ENCODE data around the gene TMEM8B.

TMEM8B gene

DNA sequence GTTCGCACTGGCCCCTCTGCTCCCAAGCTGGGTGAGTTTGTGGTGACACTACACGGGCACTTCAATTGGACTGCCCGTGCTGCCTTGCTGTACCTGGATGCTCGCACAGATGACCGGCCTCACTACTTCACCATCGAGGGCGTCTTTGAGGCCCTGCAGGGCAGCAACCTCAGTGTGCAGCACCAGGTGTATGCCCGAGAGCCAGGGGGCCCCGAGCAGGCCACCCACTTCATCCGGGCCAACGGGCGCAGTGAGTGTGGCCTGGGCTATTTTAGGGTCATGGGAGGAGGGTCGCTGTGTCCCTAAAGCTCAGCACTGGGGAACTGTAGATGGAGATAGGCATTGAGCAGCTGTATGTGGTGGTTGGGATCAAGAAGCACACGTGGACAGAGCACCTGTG lies 36.2 kb upstream of the TMEM8B start:
- no peak for TF ChIP-seq PPARA (CRISPR knock-in tag; IDR thresholded peaks at IDR 0.05; ENCODE audit: borderline replicate concordance)
- no peak for TF ChIP-seq ZNF565 (CRISPR knock-in tag; conservative IDR thresholded peaks at IDR 0.05; ENCODE audit: low read depth)
- TF ChIP-seq, protein P1, sequence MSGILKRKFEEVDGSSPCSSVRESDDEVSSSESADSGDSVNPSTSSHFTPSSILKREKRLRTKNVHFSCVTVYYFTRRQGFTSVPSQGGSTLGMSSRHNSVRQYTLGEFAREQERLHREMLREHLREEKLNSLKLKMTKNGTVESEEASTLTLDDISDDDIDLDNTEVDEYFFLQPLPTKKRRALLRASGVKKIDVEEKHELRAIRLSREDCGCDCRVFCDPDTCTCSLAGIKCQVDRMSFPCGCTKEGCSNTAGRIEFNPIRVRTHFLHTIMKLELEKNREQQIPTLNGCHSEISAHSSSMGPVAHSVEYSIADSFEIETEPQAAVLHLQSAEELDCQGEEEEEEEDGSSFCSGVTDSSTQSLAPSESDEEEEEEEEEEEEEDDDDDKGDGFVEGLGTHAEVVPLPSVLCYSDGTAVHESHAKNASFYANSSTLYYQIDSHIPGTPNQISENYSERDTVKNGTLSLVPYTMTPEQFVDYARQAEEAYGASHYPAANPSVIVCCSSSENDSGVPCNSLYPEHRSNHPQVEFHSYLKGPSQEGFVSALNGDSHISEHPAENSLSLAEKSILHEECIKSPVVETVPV (CRISPR knock-in tag; IDR thresholded peaks at IDR 0.05) = no peak
- TF ChIP-seq, protein P2, sequence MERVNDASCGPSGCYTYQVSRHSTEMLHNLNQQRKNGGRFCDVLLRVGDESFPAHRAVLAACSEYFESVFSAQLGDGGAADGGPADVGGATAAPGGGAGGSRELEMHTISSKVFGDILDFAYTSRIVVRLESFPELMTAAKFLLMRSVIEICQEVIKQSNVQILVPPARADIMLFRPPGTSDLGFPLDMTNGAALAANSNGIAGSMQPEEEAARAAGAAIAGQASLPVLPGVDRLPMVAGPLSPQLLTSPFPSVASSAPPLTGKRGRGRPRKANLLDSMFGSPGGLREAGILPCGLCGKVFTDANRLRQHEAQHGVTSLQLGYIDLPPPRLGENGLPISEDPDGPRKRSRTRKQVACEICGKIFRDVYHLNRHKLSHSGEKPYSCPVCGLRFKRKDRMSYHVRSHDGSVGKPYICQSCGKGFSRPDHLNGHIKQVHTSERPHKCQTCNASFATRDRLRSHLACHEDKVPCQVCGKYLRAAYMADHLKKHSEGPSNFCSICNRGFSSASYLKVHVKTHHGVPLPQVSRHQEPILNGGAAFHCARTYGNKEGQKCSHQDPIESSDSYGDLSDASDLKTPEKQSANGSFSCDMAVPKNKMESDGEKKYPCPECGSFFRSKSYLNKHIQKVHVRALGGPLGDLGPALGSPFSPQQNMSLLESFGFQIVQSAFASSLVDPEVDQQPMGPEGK (CRISPR knock-in tag; IDR thresholded peaks at IDR 0.05; ENCODE audit: borderline replicate concordance) = no peak
- no peak for TF ChIP-seq ZFP30 (CRISPR knock-in tag; IDR thresholded peaks at IDR 0.05)
- no peak for TF ChIP-seq BACH2 (CRISPR knock-in tag; IDR thresholded peaks at IDR 0.05; ENCODE audit: borderline replicate concordance)
- TF ChIP-seq OSR1 (CRISPR knock-in tag; IDR thresholded peaks at IDR 0.05) = no peak
- no peak for TF ChIP-seq CSDC2 (CRISPR knock-in tag; IDR thresholded peaks at IDR 0.05)
- no peak for TF ChIP-seq ZNF8 (CRISPR knock-in tag; IDR thresholded peaks at IDR 0.05)
- TF ChIP-seq ARNTL (CRISPR knock-in tag; IDR thresholded peaks at IDR 0.05; ENCODE audit: borderline replicate concordance, low read depth) = no peak
- no peak for TF ChIP-seq TCF4 (CRISPR knock-in tag; IDR thresholded peaks at IDR 0.05; ENCODE audit: borderline replicate concordance)
- no peak for TF ChIP-seq RARB (CRISPR knock-in tag; IDR thresholded peaks at IDR 0.05)
- TF ChIP-seq, protein P3, sequence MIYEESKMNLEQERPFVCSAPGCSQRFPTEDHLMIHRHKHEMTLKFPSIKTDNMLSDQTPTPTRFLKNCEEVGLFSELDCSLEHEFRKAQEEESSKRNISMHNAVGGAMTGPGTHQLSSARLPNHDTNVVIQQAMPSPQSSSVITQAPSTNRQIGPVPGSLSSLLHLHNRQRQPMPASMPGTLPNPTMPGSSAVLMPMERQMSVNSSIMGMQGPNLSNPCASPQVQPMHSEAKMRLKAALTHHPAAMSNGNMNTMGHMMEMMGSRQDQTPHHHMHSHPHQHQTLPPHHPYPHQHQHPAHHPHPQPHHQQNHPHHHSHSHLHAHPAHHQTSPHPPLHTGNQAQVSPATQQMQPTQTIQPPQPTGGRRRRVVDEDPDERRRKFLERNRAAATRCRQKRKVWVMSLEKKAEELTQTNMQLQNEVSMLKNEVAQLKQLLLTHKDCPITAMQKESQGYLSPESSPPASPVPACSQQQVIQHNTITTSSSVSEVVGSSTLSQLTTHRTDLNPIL (CRISPR knock-in tag; IDR thresholded peaks at IDR 0.05; ENCODE audit: low read depth) = no peak
- no peak for TF ChIP-seq ESRRG (CRISPR knock-in tag; IDR thresholded peaks at IDR 0.05)
- TF ChIP-seq, protein P4, sequence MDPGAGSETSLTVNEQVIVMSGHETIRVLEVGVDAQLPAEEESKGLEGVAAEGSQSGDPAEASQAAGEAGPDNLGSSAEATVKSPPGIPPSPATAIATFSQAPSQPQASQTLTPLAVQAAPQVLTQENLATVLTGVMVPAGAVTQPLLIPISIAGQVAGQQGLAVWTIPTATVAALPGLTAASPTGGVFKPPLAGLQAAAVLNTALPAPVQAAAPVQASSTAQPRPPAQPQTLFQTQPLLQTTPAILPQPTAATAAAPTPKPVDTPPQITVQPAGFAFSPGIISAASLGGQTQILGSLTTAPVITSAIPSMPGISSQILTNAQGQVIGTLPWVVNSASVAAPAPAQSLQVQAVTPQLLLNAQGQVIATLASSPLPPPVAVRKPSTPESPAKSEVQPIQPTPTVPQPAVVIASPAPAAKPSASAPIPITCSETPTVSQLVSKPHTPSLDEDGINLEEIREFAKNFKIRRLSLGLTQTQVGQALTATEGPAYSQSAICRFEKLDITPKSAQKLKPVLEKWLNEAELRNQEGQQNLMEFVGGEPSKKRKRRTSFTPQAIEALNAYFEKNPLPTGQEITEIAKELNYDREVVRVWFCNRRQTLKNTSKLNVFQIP (CRISPR knock-in tag; IDR thresholded peaks at IDR 0.05; ENCODE audit: borderline replicate concordance, low read depth) = no peak
- TF ChIP-seq ZC3H10 (CRISPR knock-in tag; IDR thresholded peaks at IDR 0.05) = no peak
- TF ChIP-seq ZFP3 (CRISPR knock-in tag; IDR thresholded peaks at IDR 0.05) = no peak
- TF ChIP-seq SNAI2 (CRISPR knock-in tag; IDR thresholded peaks at IDR 0.05) = no peak
- ATAC-seq = no peak

DNA sequence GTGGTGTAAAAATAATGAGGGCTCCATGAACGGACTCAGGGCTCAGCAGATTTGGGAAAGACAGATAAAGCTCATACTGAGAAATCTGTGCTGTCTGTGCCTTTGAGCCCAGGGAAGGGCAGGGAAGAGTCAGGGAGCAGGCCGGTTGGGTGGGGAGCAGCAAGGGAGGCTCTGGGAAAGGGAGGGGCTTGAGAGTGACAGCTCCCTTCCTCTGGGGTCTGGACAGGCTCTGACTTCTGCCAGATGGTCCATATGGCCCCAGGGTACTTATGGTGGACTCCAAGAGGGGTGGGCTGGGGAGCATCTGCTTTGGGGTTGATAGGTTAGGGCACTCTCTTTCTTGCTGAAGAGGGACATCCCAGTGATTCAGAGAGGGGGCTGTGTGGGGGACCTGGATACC lies 35.6 kb upstream of the TMEM8B start:
- TF ChIP-seq ZC3H10 (CRISPR knock-in tag; IDR thresholded peaks at IDR 0.05) = no peak
- TF ChIP-seq PPARA (CRISPR knock-in tag; IDR thresholded peaks at IDR 0.05; ENCODE audit: borderline replicate concordance) = no peak
- no peak for TF ChIP-seq RARB (CRISPR knock-in tag; IDR thresholded peaks at IDR 0.05)
- TF ChIP-seq OSR1 (CRISPR knock-in tag; IDR thresholded peaks at IDR 0.05) = no peak
- TF ChIP-seq ESRRG (CRISPR knock-in tag; IDR thresholded peaks at IDR 0.05) = no peak
- TF ChIP-seq ARNTL (CRISPR knock-in tag; IDR thresholded peaks at IDR 0.05; ENCODE audit: borderline replicate concordance, low read depth) = no peak
- TF ChIP-seq TCF4 (CRISPR knock-in tag; IDR thresholded peaks at IDR 0.05; ENCODE audit: borderline replicate concordance) = no peak
- TF ChIP-seq ZFP30 (CRISPR knock-in tag; IDR thresholded peaks at IDR 0.05) = no peak
- TF ChIP-seq, protein P3 (CRISPR knock-in tag; IDR thresholded peaks at IDR 0.05; ENCODE audit: low read depth) = no peak
- TF ChIP-seq ZFP3 (CRISPR knock-in tag; IDR thresholded peaks at IDR 0.05) = no peak
- no peak for TF ChIP-seq ISL1 (CRISPR knock-in tag; IDR thresholded peaks at IDR 0.05)
- no peak for ATAC-seq

DNA sequence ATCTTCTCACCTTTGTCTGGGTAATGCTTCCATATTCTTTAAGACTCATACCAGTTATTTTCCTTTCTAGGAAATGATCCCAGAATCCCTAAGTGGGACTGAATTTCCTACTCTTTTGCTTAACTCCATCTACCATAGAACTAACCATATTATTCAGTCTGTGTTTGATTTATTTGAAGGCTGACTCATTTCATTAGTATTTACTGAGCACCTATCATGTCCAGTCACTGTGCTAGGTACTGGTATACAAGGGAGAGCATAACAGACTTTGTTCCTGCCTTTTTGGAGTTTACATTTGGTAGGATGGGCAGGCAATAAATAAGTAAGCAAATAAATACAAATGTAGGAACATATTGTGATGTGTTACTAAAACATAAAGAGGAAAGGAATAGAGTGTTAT lies 33.3 kb upstream of the TMEM8B start:
- peak; percentile 45; the same call in 2 of the 3 replicates for ATAC-seq
- TF ChIP-seq ZNF565 (CRISPR knock-in tag; conservative IDR thresholded peaks at IDR 0.05; ENCODE audit: low read depth) (no peak), ESRRG (CRISPR knock-in tag; IDR thresholded peaks at IDR 0.05) (no peak), ZNF8 (CRISPR knock-in tag; IDR thresholded peaks at IDR 0.05) (no peak), PPARA (CRISPR knock-in tag; IDR thresholded peaks at IDR 0.05; ENCODE audit: borderline replicate concordance) (no peak), GLIS3 (CRISPR knock-in tag; IDR thresholded peaks at IDR 0.05) (no peak), ZFP3 (CRISPR knock-in tag; IDR thresholded peaks at IDR 0.05) (no peak), ZC3H10 (CRISPR knock-in tag; IDR thresholded peaks at IDR 0.05) (no peak), SNAI2 (CRISPR knock-in tag; IDR thresholded peaks at IDR 0.05) (no peak), RARB (CRISPR knock-in tag; IDR thresholded peaks at IDR 0.05) (no peak)
- TF ChIP-seq, protein P1 (CRISPR knock-in tag; IDR thresholded peaks at IDR 0.05) = no peak
- TF ChIP-seq, protein P5, sequence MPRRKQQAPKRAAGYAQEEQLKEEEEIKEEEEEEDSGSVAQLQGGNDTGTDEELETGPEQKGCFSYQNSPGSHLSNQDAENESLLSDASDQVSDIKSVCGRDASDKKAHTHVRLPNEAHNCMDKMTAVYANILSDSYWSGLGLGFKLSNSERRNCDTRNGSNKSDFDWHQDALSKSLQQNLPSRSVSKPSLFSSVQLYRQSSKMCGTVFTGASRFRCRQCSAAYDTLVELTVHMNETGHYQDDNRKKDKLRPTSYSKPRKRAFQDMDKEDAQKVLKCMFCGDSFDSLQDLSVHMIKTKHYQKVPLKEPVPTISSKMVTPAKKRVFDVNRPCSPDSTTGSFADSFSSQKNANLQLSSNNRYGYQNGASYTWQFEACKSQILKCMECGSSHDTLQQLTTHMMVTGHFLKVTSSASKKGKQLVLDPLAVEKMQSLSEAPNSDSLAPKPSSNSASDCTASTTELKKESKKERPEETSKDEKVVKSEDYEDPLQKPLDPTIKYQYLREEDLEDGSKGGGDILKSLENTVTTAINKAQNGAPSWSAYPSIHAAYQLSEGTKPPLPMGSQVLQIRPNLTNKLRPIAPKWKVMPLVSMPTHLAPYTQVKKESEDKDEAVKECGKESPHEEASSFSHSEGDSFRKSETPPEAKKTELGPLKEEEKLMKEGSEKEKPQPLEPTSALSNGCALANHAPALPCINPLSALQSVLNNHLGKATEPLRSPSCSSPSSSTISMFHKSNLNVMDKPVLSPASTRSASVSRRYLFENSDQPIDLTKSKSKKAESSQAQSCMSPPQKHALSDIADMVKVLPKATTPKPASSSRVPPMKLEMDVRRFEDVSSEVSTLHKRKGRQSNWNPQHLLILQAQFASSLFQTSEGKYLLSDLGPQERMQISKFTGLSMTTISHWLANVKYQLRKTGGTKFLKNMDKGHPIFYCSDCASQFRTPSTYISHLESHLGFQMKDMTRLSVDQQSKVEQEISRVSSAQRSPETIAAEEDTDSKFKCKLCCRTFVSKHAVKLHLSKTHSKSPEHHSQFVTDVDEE (CRISPR knock-in tag; IDR thresholded peaks at IDR 0.05) = no peak
- TF ChIP-seq, protein P3 (CRISPR knock-in tag; IDR thresholded peaks at IDR 0.05; ENCODE audit: low read depth) = no peak

Measured in SK-N-SH treated with all-trans-retinoic acid at 6 μM for 48 hours (cell line).